HG03439 (cell line): ENCODE measurements around the gene CNPY2.
A peak's percentile ranks its signal among the peaks of the same experiment; 100 is the strongest.
"Not testable (repeated sequence)": the region's sequence is repeated elsewhere in the genome, so short reads cannot be mapped to it uniquely, and the experiment has no call there.

Experiments used
- ATAC-seq: cut with Tn5 transposase; IDR thresholded peaks from one replicate; pipeline ENCODE4 v1.9.1; 2021; ENCODE audit warnings: mild to moderate bottlenecking, moderate library complexity; ENCODE audit not compliant: unreplicated experiment

CNPY2 gene

DNA sequence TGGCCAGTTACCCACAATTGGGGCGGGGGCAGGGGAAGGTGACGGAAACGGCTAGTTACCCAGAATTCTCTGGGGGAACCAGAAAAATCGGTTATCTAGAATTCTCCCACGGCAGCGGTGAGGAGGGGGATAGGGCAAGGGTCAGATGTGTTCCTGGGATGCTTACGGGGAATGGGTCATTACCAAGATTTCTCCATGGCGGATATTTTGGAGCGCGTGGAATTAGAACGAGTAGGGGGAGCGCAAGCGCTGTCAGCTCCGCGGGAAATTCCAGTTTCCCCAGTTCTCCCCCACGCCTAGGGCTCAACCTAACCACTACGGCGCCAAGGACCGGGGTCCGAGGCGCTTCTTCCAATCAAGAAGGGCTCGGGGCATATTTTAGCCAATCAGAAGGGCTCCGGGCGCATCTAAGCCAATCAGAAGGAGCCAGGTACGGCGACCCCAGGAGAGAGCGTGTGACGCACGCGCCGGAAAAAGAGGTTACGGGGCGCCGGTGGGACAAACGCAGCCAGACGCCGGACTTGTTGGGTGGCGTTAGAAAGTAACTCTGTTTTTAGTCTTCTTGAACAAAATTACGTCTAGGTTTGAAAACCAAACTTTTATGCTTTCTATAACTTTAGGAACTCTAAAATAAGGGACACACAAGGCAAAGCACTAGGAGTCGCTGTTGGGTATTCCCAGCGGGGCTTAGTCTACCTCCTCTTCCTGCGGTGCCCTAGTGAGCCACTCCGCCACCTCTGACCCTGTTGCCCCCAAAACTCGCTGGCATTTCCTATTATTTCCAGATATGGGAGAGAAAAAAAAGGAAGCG, 18.1 kb upstream of the CNPY2 start, which contains the start of gene PAN2:
Gene PAN2, minus strand, starts transcription at position 322 of the 811 bp plus-strand sequence. CDS start 906 bp downstream, outside the sequence.
- ATAC-seq = peak; percentile 94

DNA sequence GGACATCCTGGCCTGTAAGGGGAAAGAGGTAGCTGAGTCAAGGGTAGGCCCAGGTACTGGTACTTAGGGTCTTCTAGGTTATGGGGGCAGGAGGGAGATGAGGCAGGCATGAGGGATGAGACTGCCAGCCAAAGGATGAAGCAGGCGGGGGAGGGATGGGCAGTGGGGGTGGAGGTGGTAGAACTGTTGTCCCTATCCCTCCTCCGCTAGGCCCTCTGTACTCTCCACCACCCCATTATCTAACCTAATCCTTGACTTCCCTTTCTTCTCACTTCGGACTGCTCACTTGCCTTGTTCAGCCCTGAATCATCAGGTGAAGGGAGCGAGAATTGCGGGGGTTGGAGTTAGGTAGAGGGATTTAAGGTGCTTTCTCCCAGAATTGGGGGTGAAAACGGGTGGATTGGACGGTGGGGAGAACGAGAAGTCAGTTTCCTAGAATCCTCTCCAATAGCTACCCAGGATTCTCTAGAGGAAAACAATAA, 17.4 kb upstream of the CNPY2 start:
- ATAC-seq = peak; percentile 2

DNA sequence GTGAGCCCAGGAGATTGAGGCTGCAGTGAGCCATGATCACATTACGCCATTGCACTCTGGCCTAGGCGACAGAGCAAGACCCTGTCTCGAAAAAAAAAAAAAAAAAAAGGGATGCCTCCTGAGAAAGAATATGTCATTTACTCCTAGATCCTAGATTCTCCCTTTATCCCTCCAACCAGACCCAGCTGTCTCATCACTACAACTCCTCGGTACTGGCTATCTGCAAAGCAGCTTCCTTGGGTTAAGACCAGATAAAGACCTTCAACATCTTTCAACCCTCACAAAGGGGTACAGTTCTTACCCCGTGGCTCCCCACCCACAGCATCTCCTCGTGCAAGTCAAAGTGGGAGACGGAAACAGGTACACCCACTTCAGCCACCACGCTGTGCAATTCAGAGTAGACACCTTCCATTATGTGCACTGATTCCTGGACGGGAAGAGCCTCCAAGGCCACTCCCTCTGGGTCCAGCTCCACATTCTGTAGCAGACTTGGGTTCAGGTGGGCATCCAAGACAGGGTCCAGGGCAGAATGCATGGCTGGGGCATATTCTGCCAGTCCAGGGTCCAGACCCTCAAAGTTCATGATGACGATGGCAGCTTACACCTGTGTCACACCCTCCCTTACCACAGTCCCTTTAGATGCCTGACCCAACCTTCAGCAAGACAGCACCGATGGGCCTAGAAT, 16.9 kb upstream of the CNPY2 start:
- ATAC-seq = no peak

DNA sequence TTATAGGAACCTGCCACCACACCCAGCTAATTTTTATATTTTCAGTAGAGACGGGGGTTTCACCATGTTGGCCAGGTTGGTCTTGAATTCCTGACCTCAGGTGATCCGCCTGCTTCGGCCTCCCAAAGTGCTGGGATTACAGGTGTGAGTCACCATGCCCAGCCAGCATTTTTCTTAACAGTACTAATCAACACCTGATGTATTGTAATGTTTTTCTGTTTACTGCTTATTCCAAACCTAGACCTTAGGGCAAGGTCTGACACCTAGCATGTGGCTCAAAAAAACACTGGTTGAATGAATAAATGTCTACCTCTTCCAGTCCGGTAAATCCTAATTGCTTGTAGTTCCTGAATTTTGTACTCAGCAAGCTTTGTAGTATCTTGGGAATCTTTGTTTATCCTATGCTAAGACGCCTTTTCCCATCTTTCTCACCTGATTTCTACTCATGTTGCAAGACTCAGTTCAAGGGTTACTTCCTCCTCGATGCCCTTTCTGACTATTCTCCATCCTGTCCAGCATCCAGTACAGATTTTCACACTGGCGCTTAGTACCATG, 15.2 kb upstream of the CNPY2 start:
- no peak for ATAC-seq

DNA sequence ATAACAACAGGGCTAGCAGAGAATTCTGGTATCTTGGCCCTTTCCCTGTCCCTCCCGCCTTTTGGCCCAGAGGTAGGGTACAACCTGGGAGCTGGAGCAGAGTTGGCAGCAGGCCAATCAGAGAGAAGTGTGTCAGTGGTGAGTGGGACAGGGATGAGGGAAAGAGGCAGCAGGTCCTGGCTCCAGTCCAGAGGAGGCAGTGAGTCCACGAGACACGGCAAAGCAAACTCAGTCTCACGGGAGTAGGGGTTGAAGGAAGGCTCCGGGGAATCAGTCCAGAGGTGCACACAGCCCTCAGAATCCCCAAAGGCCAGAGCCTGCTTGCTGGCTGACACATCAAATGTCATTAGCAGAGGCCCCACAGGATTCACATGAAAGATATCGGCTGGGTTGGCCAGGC, 10.7 kb upstream of the CNPY2 start:
- no peak for ATAC-seq

DNA sequence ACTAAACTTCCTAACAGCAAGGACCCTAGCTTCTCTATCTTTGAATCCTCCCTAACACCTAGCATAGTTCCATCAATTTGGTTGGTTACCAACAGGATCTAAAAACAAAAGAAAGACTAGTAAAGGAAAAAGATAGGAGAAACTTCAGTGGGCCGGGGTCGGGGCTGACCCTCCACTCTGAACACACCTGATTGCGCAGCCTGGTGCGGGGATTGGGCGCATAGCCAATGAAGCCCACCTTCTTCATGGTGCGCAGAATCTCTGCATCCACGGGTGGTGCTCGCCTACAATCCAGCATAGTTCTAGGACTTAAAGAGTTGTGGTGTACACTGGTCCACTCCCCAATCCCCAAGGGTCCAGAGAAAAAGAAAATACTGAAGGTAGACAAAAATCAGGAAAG, 10.3 kb upstream of the CNPY2 start:
- no peak for ATAC-seq

DNA sequence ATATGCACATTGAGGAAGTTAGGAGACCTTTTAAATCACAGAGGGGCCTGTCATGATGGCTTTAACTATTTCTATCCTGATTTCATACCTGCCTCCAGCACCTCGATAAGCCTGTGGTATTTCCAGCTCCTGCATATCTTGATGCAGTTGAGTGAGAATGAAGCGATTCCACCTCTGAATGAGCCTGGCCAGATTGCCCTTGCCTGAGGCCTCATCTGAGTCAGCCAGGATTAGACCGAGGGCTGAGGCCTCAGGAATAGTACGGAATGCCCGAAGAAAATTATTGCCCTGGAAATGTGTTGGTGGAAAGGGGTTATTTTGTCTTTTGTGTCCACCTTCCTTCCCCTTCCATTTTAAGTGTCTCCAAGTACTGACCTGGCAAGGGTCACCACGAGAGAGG, 8.4 kb upstream of the CNPY2 start:
- no peak for ATAC-seq

DNA sequence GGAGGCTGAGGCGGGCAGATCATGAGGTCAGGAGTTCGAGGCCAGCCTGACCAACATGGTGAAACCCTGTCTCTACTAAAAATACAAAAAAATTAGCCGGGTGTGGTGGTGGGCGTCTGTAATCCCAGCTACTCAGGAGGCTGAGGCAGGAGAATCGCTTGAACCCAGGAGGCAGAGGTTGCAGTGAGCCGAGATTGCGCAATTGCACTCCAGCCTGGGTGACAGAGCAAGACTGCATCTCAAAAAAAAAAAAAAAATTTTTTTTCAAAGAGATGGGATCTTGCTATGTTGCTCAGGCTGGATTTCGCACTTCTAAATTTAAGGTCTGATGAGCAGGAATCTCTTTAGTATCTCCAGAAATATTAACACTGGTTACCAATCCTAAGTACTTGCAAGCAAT, 5.8 kb upstream of the CNPY2 start:
- ATAC-seq = not testable (repeated sequence)

DNA sequence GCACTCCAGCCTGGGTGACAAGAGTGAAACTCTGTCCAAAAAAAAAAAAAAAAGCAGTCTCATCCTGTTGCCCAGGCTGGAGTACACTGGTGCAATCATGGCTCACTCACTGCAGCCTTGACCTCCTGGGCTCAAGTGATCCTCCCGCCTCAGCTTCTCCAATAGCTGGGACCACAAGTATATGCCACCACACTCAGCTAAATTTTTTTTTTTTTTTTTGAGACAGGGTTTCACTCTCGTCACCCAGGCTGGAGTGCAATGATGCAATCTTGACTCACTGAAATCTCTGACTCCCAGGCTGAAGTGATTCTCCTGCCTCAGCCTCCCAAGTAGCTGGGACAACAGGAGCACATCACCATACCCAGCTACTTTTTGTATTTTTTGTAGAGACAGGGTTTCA, 5.2 kb upstream of the CNPY2 start:
- ATAC-seq = no peak

DNA sequence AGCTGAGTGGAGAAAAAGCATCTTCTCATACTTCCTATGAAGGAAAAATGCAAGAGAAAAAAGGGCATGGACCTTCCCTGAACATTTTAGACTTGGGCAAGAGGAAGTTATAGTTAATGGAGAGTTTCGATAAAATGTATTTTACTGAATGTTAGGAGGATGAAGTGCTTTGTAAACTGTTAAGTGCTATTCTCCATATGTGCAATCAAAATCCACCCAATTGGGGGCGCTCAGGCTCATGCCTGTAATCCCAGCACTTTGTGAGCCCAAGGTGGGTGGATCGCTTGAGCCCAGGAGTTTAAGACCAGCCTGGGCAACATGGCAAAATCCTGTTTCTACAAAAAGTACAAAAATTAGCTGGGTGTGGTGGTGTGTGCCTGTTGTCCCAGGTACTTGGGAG, 1.9 kb upstream of the CNPY2 start:
- ATAC-seq = no peak

DNA sequence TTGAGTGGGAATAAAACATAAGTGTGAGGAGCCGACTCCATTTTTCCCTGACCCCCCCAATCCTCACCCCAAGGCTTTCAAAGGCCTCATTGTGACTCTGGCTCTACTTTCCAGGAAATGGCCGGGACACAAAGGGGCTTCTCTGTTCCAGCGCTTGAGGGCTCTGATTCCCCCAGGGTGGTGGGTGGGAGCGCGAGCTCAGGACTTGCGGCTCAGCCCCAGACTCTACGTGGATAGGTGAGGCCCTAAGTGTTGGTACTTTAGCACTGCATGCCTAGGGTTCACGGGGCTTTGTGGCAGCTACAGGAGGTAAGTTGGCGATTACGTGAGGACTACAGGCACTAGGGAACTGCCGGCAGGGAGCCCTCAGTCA, 553 bp downstream of the CNPY2 start:
- no peak for ATAC-seq

DNA sequence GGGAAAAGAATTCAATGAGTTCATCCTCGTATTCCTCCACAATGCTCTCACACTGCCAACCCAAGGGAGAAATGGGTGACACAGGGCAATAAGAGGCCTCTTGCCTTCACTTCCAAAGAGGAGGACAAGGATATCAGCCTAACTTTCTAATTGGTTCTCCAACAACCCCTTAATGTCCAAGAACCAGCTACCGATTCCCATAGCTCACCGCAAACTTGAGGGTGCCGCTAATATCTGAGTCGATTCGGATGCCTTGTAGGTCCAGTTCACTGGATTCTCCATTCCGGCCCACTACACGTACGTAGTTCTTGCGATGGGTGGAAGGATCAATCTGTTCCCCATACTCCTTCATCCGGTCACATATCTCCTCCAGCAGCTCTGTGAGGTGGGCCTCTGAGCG, 4.8 kb downstream of the CNPY2 start:
- no peak for ATAC-seq

DNA sequence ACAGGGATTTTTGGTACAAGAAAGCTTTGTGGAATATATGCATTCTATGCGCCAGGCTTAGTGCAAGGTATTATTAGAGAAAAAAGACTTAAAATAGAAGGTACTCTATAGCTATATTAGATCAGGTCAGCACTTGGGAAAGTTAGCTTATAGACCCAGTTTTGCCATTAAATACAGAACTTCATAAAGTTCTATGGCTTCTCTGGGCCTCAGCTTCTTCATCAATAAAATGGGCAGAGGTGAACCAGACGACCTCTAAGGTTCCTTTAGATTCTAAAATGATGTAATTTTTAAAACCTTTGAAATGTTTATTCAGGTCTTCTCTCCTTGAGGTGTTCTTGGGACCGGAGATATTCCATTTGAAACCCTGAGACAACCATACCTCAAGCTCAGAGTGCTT, 7.1 kb downstream of the CNPY2 start:
- ATAC-seq = no peak

DNA sequence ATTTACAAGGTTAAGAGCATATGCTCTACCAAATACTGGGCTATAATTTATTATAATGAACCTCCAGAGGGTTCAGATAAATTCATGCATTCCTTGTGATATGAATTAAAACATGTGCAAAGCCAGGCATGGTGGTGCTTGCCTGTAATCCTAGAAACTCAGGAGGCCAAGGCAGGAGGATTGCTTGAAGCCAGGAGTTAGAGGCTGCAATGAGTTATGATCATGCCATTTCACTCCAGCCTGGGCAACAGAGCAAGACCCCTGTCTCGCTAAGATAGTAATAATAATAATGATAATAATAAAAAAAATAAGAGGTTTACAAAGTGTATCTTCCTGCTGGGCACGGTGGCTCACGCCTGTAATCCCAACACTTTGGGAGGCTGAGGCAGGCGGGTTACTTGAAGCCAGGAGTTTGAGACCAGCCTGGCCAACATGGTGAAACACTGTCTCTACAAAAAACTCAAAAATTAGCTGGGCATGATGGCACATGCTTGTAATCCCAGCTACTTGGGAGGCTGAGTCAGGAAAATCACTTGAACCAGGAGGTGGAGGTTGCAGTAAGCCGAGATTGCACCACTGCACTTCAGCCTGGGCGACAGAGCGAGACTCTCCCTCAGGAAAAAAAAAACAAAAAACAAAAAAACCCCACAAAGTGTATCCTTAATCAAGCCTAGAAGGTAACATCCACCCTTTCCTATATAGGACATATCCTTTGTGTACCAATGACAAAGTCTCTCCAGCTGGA, 8.4 kb downstream of the CNPY2 start:
- no peak for ATAC-seq

DNA sequence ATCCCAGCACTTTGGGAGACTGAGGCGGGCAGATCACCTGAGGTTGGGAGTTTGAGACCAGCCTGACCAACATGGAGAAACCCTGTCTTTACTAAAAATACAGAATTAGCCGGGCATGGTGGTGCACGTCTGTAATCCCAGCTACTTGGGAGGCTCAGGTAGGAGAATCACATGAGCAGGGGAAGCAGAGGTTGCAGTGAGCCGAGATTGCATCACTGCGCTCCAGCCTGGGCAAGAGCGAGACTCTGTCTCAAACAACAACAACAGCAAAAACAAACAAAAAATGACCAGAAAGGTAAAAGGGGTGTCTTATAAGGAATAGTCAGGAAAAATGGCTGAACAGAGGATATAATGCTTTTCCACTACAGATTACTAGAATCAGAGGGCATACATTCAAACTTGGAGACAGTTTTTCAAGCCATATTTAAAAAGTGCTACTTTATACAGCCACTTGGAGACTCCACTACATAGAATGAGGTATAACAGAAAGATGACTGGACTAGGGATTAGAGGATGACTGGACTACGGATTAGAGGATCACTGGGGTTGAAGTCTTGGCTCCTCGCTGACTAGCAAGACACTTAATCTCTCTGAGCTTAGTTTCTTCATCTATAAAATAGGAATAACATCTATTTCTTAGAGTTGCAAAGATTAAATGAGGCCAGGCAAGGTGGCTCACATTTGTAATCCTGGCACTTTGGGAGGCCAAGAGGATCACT, 10.8 kb downstream of the CNPY2 start:
- ATAC-seq = no peak

DNA sequence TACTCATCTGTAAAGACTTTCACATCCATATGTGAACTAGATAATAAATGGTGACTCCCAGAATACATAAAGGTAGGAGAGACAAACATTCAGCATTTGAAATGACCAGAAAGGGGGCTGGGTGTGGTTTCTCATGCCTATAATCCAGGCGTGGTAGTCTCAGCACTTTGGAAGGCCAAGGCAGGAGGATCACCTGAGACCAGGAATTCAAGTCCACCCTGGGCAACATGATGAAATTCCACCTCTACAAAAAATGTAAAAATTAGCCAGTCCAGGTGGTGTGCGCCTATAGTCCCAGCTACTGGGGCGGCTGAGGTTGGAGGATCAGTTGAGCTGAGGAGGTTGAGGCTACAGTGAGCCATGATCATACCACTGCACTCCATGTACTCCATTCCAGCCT, 11.5 kb downstream of the CNPY2 start:
- no peak for ATAC-seq

DNA sequence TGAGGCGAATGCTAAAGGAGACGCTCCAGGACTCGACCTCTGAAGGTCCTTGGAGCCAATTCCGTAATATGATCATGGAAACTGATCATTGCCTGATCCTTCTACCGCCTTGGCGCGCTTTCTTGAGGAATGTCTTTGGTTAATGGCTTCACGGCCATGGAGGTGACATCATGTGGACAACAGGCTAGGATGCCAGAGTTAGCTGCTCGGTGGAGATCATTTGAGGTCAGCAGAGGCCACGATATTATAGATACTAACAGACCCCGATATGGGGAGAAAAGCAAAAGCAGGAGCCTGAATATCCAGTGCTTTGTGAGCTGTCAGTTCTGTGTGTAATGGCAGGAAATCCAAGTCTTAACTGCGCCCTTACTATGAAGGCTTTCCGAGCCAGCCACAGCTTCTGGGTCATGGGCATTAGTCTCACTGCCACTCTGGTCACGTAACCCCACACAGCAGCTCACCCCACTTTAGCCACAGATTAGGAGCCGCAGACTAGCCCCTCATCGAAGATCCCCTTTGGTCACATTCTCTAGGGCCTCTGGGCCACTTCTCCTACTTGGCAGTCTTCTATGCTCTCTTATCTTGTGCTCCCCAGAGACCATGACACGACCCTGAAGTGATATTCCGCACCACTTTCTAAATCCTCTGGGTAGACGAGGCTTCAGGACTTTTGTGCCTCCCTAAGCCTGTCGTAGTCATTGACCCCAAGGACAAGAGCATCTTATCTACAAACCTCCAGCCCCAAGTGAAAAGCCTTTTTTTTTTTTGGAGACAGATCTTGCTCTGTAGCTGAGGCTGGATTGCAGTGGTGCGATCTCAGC, 14.9 kb downstream of the CNPY2 start:
- ATAC-seq = no peak

DNA sequence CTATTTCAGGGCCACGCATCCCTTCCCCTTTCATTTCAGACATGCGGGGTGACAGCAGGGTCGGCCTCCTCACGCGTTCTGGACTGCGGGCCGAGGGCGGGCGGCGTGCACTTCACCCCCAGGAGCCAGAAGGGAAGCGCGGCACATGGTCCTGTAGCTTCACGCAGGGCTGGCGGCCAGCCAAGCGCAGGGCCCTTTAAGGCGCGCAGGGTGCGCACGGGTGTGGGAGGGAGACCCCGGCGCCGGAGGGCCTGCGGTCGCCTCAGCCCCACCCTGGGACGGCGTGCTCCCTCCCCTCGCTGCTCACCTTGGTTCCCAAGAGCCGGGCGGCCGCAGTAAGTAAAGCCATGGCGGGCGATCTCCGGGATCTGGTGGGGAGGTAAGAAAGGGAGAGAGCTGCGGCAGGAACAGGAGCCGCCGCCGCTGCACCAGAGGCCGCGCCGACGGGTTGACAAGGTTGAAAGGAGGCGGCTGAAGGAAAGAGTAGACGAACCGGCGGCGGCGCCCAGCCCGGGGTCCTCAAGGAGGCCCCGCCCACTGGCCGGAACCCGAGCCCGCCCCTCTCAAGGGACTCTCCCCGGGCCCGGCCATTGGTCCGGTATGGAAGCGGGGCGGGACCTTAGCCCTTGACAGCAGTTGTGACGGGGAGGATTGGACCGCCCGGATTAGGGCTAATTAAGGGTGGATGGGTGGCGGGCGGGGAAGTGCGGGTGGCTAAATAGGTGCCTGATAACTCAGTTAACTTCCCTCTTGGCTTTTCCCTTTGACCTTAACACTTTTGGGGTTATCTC, 15.7 kb downstream of the CNPY2 start, which contains the start of gene CS:
Gene CS, minus strand, starts transcription at position 478 of the 791 bp plus-strand sequence. Its CDS starts 129 bp downstream, at position 349.
- ATAC-seq = peak; percentile 87

DNA sequence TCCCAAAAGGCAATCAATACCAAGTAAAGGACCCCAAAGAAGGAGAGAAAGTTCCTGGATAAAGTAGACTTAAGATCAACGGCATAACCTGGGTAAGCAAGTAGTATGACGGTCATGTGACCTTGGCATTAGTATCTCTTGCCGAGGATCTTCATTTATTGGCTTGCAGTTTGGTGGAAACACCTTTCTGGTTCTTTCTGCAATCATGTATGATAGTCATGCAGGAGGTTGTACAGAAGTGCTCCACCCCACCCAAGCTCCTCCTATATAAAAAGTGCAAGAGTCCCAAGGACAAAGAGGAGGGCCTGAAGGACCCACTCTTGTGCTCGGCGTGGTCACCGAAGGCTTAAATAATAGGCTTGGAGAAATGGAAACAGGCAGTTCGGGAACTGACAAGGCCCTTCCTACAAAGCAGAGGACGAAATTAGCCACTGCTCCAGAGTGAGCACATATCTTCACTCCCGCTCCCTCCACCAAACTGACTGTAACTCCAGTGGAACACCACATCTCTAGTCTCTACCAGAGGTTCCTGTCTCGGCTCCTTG, 16.4 kb downstream of the CNPY2 start:
- ATAC-seq = peak; percentile 3
